NCI-H82 (cell line): Measurements from ENCODE around the gene ARHGAP22.

Source experiments
- DNase-seq: peaks from one replicate; lab custom pipeline; 2025; lab: John Stamatoyannopoulos, UW

The ARHGAP22 gene

GRCh38 chr10:48418189-48418788 lies 186.6 kb downstream of the ARHGAP22 start:
- DNase-seq: peak; percentile 29

- no peak for DNase-seq
These were observed 187.5 kb downstream of the ARHGAP22 start for GRCh38 chr10:48417374-48417773.

GRCh38 chr10:48416584-48417232 lies 188.2 kb downstream of the ARHGAP22 start:
- DNase-seq: no peak

- no peak for DNase-seq
These were observed 190.1 kb downstream of the ARHGAP22 start for GRCh38 chr10:48414778-48415177.

GRCh38 chr10:48414160-48414559 lies 190.7 kb downstream of the ARHGAP22 start:
- DNase-seq: no peak

GRCh38 chr10:48412933-48413332 lies 191.9 kb downstream of the ARHGAP22 start:
- no peak for DNase-seq

GRCh38 chr10:48412081-48412480 lies 192.8 kb downstream of the ARHGAP22 start:
- no peak for DNase-seq

GRCh38 chr10:48411510-48411909 lies 193.4 kb downstream of the ARHGAP22 start:
- DNase-seq: no peak

- DNase-seq: no peak
These were observed 194.4 kb downstream of the ARHGAP22 start for GRCh38 chr10:48410503-48410902.

- DNase-seq: no peak
These were observed 198.2 kb downstream of the ARHGAP22 start for GRCh38 chr10:48406658-48407057.

GRCh38 chr10:48406204-48406603 lies 198.7 kb downstream of the ARHGAP22 start:
- DNase-seq: no peak

- DNase-seq: no peak
These were observed 200.2 kb downstream of the ARHGAP22 start for GRCh38 chr10:48404646-48405045.

- no peak for DNase-seq
These were observed 204.0 kb downstream of the ARHGAP22 start for GRCh38 chr10:48400850-48401220.

GRCh38 chr10:48400129-48400849 lies 204.6 kb downstream of the ARHGAP22 start:
- no peak for DNase-seq

- no peak for DNase-seq
These were observed 205.3 kb downstream of the ARHGAP22 start for GRCh38 chr10:48399551-48399950.

- DNase-seq: peak; percentile 36
These were observed 205.8 kb downstream of the ARHGAP22 start for GRCh38 chr10:48399056-48399541.

- no peak for DNase-seq
These were observed 206.6 kb downstream of the ARHGAP22 start for GRCh38 chr10:48398261-48398660.
